CD14-positive monocyte (primary cell): ENCODE results near the gene NPAS3. TPM values are rescaled to one million over a fixed set of nuclear protein-coding genes. Genes with fewer than 3 reads are reported as not detected.

Experiments used
- DNase-seq, 3 donors: peaks; one replicate each; pipeline ENCODE4 v3.0.0-alpha.2; 2011 to 2022
- H2AFZ ChIP-seq: 2 replicates; pipeline ENCODE4 v1.6.0; 2012; ENCODE audit warnings: mild to moderate bottlenecking, low read depth, low read length, inconsistent platforms; ENCODE audit not compliant: insufficient read depth, poor library complexity, severe bottlenecking
- H3K27ac ChIP-seq, 2 donors: 1 replicate in 1 of 2; 2 replicates in 1 of 2; pipeline ENCODE4 v1.5.1; 2012 to 2013; ENCODE audit warnings: low read length in 2 of 2, control low read depth in 1 of 2, inconsistent platforms in 1 of 2, low read depth in 1 of 2, mild to moderate bottlenecking in 1 of 2
- H3K27me3 ChIP-seq, 2 donors: one replicate each; pipeline versions ENCODE4 v1.6.0 to v1.6.1; 2011 to 2013; ENCODE audit warnings: low read length in 2 of 2; ENCODE audit not compliant: control insufficient read depth in 2 of 2, insufficient read depth in 2 of 2
- H3K36me3 ChIP-seq, 2 donors: replicated peaks in 1 of 2; 1 replicate in 1 of 2; 2 replicates in 1 of 2; pipeline versions ENCODE4 v1.5.1 to v1.6.1; 2012 to 2013; ENCODE audit warnings: low read length in 2 of 2, control low read depth in 1 of 2, inconsistent platforms in 1 of 2, mild to moderate bottlenecking in 1 of 2; ENCODE audit not compliant: insufficient read depth in 2 of 2, control insufficient read depth in 1 of 2
- H3K4me1 ChIP-seq, 2 donors: 1 replicate in 1 of 2; 2 replicates in 1 of 2; pipeline versions ENCODE4 v1.5.1 to v1.6.1; 2012 to 2013; ENCODE audit warnings: low read length in 2 of 2, control low read depth in 1 of 2, inconsistent platforms in 1 of 2, mild to moderate bottlenecking in 1 of 2, moderate library complexity in 1 of 2; ENCODE audit not compliant: insufficient read depth in 2 of 2, control insufficient read depth in 1 of 2
- H3K4me2 ChIP-seq: replicated peaks from 2 replicates; pipeline ENCODE3; 2012; ENCODE audit warnings: low read length, moderate library complexity, mild to moderate bottlenecking; ENCODE audit not compliant: poor library complexity, severe bottlenecking; ENCODE audit errors: extremely low read depth
- H3K4me3 ChIP-seq, 3 experiments: fragments of 200-600 bp in 1 of 3; sonication (generic) in 1 of 3; replicated peaks in 1 of 3; 1 replicate in 2 of 3; 2 replicates in 1 of 3; pipeline ENCODE4 v1.5.1; 2011 to 2013; ENCODE audit warnings: low read length in 3 of 3, mild to moderate bottlenecking in 3 of 3, control low read depth in 2 of 3, low read depth in 2 of 3, inconsistent platforms in 1 of 3, moderate library complexity in 1 of 3
- H3K79me2 ChIP-seq: 2 replicates; pipeline ENCODE4 v1.6.0; 2012; ENCODE audit warnings: mild to moderate bottlenecking, control low read depth, inconsistent platforms, low read length, moderate library complexity; ENCODE audit not compliant: insufficient read depth
- H3K9ac ChIP-seq: 2 replicates; pipeline ENCODE4 v1.6.0; 2017; ENCODE audit warnings: low read length, mild to moderate bottlenecking; ENCODE audit not compliant: insufficient read depth, poor library complexity, severe bottlenecking
- H3K9me3 ChIP-seq, 2 donors: replicated peaks in 1 of 2; 1 replicate in 1 of 2; 2 replicates in 1 of 2; pipeline versions ENCODE4 v1.5.1 to v1.6.1; 2012 to 2013; ENCODE audit warnings: low read length in 2 of 2, control low read depth in 1 of 2; ENCODE audit not compliant: control insufficient read depth in 1 of 2, insufficient read depth in 1 of 2
- H4K20me1 ChIP-seq: 2 replicates; pipeline ENCODE4 v1.6.0; 2012; ENCODE audit warnings: mild to moderate bottlenecking, low read length, control low read depth, moderate library complexity; ENCODE audit not compliant: insufficient read depth
- H3K27ac Mint-ChIP-seq, 7 donors: one replicate each; pipeline ENCODE4 v1.8.0; 2020; ENCODE audit warnings: mild to moderate bottlenecking in 7 of 7, mixed read lengths in 7 of 7, moderate library complexity in 6 of 7, inconsistent platforms in 2 of 7
- H3K27me3 Mint-ChIP-seq, 3 donors: one replicate each; pipeline ENCODE4 v1.8.0; 2021 to 2022; ENCODE audit warnings: low read depth in 3 of 3, mild to moderate bottlenecking in 3 of 3, mixed read lengths in 3 of 3, moderate library complexity in 3 of 3, inconsistent platforms in 1 of 3
- H3K36me3 Mint-ChIP-seq, 2 donors: one replicate each; pipeline ENCODE4 v1.8.0; 2020; ENCODE audit warnings: mixed read lengths in 2 of 2, inconsistent platforms in 1 of 2, mild to moderate bottlenecking in 1 of 2
- H3K4me1 Mint-ChIP-seq: one replicate; pipeline ENCODE4 v1.8.0; 2020; ENCODE audit warnings: mild to moderate bottlenecking, mixed read lengths
- H3K4me3 Mint-ChIP-seq, 2 donors: one replicate each; pipeline ENCODE4 v1.8.0; 2020; ENCODE audit warnings: mild to moderate bottlenecking in 2 of 2, mixed read lengths in 2 of 2, moderate library complexity in 1 of 2
- H3K9me3 Mint-ChIP-seq, 7 donors: one replicate each; pipeline ENCODE4 v1.8.0; 2020 to 2022; ENCODE audit warnings: mixed read lengths in 7 of 7, mild to moderate bottlenecking in 6 of 7, moderate library complexity in 6 of 7, inconsistent platforms in 2 of 7
- WGBS: methylation state at CpG from one replicate; pipeline ENCODE4 v1.1.5; 2013; ENCODE audit warnings: missing lambda C conversion rate; ENCODE audit not compliant: insufficient coverage; 5-methylcytosine and 5-hydroxymethylcytosine counted together
- intact Hi-C, 2 donors: fragments of 100-400 bp; cut with micrococcal nuclease; formaldehyde crosslinking; loops; one replicate each; pipeline versions ENCODE4 v1.15.0 to v1.15.1; 2023
- polyA plus RNA-seq, 3 donors: library from polyadenylated mRNA; depleted of rRNA in 1 of 3; unstranded in 2 of 3; stranded (reverse) in 1 of 3; fragments of 300-500 nt in 2 of 3; fragments of >200 nt in 1 of 3; fragmentation: Illumina TruSeq in 2 of 3; gene quantifications; 1 replicate in 2 of 3; 2 replicates in 1 of 3; pipeline ENCODE4 v1.2.3, GENCODE V29; 2012 to 2021
- TF ChIP-seq, protein P1 (sequence below): fragments of 200-600 bp; IDR thresholded peaks from one replicate; pipeline ENCODE4 v1.8.0; 2022; ENCODE audit warnings: antibody characterized with exemption, mild to moderate bottlenecking

Gene NPAS3
- polyA plus RNA-seq, 3 donors, result not detected

DNA sequence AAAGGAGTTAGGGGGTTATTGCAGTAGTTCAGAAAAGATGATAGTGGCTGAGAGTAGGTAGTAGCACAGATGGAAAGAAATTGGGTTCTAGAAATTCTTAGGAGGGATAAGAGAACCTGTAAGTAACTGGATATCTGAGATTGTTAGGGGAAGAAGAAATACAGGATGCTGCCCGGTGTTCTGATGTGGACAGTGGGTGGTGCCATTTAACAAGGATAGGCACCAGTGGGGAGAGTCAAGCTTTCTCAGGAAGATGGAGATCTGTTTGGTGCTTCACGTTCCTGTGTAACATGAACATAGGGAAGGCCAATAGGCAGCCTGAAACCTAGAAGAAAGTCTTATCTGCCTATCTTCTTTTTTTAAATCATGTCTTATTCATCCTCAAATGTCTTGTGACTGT is 245.9 kb downstream of the NPAS3 start:
- no peak overlapping the region for H2AFZ ChIP-seq
- no peaks in the 10 kb centered on the region for H3K9me3 Mint-ChIP-seq
- H3K36me3 Mint-ChIP-seq, result no peaks in the 10 kb centered on the region
- H3K27ac Mint-ChIP-seq, result no peak overlapping the region
- H3K4me1 ChIP-seq, result no peaks in the 10 kb centered on the region
- H3K27me3 Mint-ChIP-seq, result peaks cover 0 to 3% (median 2%) of the 10 kb centered on the region in 3 donors
- no peaks in the 10 kb centered on the region for H3K4me1 Mint-ChIP-seq
- DNase-seq, result no peak
- H3K4me3 ChIP-seq, result no peak overlapping the region
- H3K4me2 ChIP-seq, result no peak overlapping the region
- H3K27me3 ChIP-seq, result no peaks in the 10 kb centered on the region
- no peaks in the 10 kb centered on the region for H3K36me3 ChIP-seq
- TF ChIP-seq, protein P1, sequence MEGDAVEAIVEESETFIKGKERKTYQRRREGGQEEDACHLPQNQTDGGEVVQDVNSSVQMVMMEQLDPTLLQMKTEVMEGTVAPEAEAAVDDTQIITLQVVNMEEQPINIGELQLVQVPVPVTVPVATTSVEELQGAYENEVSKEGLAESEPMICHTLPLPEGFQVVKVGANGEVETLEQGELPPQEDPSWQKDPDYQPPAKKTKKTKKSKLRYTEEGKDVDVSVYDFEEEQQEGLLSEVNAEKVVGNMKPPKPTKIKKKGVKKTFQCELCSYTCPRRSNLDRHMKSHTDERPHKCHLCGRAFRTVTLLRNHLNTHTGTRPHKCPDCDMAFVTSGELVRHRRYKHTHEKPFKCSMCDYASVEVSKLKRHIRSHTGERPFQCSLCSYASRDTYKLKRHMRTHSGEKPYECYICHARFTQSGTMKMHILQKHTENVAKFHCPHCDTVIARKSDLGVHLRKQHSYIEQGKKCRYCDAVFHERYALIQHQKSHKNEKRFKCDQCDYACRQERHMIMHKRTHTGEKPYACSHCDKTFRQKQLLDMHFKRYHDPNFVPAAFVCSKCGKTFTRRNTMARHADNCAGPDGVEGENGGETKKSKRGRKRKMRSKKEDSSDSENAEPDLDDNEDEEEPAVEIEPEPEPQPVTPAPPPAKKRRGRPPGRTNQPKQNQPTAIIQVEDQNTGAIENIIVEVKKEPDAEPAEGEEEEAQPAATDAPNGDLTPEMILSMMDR, result no peak
- intact Hi-C loops, result no loop called here
- no peak overlapping the region for H3K27ac ChIP-seq
- no peak overlapping the region for H3K9ac ChIP-seq
- WGBS, result no CpG with 5 or more reads among the region's 2 CpGs
- H4K20me1 ChIP-seq, result no peaks in the 10 kb centered on the region
- no peaks in the 10 kb centered on the region for H3K9me3 ChIP-seq
- H3K4me3 Mint-ChIP-seq, result no peak overlapping the region
- no peaks in the 10 kb centered on the region for H3K79me2 ChIP-seq

DNA sequence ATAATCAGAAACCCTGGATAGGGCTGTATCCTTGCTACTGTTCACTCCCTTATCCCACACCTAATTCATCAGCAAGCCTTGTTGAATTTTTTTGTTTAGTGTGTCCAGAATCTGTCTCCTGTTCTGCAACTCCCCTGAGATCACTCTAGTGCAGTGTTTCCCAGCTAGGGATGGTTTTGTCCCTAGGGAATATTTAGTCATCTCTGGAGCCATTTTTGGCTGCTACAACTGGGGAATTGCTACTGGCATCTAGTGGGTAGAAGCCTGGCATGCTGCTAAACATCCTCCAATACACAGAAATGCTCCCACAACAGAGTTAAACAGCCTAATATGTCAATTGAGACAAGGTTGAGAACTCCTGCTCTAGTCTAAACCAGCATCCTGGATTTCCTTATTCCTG is 248.0 kb downstream of the NPAS3 start:
- Histone ChIP-seq H3K27me3 (no peaks in the 10 kb centered on the region), H3K9me3 (no peaks in the 10 kb centered on the region), H4K20me1 (no peaks in the 10 kb centered on the region), H3K79me2 (no peaks in the 10 kb centered on the region), H3K27ac (no peak overlapping the region), H3K4me1 (no peaks in the 10 kb centered on the region), H3K4me3 (no peak overlapping the region), H3K9ac (no peak overlapping the region), H3K4me2 (no peak overlapping the region), H3K36me3 (no peaks in the 10 kb centered on the region), H2AFZ (no peak overlapping the region)
- Mint-ChIP-seq H3K9me3 (no peaks in the 10 kb centered on the region), H3K27me3 (peaks cover 0 to 2% (median 0%) of the 10 kb centered on the region in 3 donors), H3K36me3 (no peaks in the 10 kb centered on the region), H3K4me3 (no peak overlapping the region), H3K4me1 (no peaks in the 10 kb centered on the region), H3K27ac (no peak overlapping the region)
- intact Hi-C loops, result no loop called here
- TF ChIP-seq, protein P1, result no peak
- no peak for DNase-seq
